ENCODE data around the gene SYT14. TPM values are rescaled to one million over a fixed set of nuclear protein-coding genes. Genes with fewer than 3 reads are reported as not detected.
"Not testable (repeated sequence)": the region's sequence is repeated elsewhere in the genome, so short reads cannot be mapped to it uniquely, and the experiment has no call there.

SYT14 gene
- total RNA-seq, 1 donor from 2014 or later, result 0.16 TPM

- no peaks in the 10 kb centered on the region for H3K9me3 Mint-ChIP-seq (ENCODE audit: unreplicated experiment)
- no peak overlapping the region for H3K4me3 Mint-ChIP-seq (ENCODE audit: unreplicated experiment)
- no peaks in the 10 kb centered on the region for H3K36me3 Mint-ChIP-seq (ENCODE audit: unreplicated experiment)
- no peaks in the 10 kb centered on the region for H3K27me3 Mint-ChIP-seq (ENCODE audit: unreplicated experiment)
- H3K4me1 Mint-ChIP-seq (ENCODE audit: unreplicated experiment), result peaks cover 9% of the 10 kb centered on the region
- TF ChIP-seq CTCF (IDR thresholded peaks at IDR 0.05), result no peak
- DNase-seq (ENCODE audit: extremely low spot score, unreplicated experiment), result no peak
- H3K27ac Mint-ChIP-seq (ENCODE audit: unreplicated experiment), result no peak overlapping the region
Observed at GRCh38 chr1:209895709-209896108, 42.3 kb upstream of the SYT14 start.

GRCh38 chr1:209896346-209896745, 41.7 kb upstream of the SYT14 start:
- Mint-ChIP-seq H3K27me3 (ENCODE audit: unreplicated experiment) (no peaks in the 10 kb centered on the region), H3K4me1 (ENCODE audit: unreplicated experiment) (peaks cover 4% of the 10 kb centered on the region), H3K36me3 (ENCODE audit: unreplicated experiment) (no peaks in the 10 kb centered on the region), H3K27ac (ENCODE audit: unreplicated experiment) (no peak overlapping the region), H3K4me3 (ENCODE audit: unreplicated experiment) (no peak overlapping the region), H3K9me3 (ENCODE audit: unreplicated experiment) (no peaks in the 10 kb centered on the region)
- TF ChIP-seq CTCF (IDR thresholded peaks at IDR 0.05), result no peak
- DNase-seq (ENCODE audit: extremely low spot score, unreplicated experiment), result no peak

DNA sequence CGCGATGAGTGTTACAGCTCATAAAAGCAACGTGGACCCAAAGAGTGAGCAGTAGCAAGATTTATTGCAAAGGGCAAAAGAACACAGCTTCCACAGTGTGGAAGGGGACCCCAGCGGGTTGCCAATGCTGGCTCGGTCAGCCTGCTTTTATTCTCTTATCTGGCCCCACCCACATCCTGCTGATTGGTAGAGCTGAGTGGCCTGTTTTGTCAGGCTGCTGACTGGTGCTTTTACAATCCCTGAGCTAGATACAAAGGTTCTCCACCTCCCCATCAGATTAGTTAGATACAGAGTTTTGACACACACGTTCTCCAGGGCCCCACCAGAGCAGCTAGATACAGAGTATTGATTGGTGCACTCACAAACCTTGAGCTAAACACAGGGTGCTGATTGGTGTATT, 39.7 kb upstream of the SYT14 start:
- H3K4me1 Mint-ChIP-seq (ENCODE audit: unreplicated experiment); H3K36me3 Mint-ChIP-seq (ENCODE audit: unreplicated experiment); DNase-seq (ENCODE audit: extremely low spot score, unreplicated experiment); H3K27me3 Mint-ChIP-seq (ENCODE audit: unreplicated experiment); H3K9me3 Mint-ChIP-seq (ENCODE audit: unreplicated experiment); H3K4me3 Mint-ChIP-seq (ENCODE audit: unreplicated experiment); H3K27ac Mint-ChIP-seq (ENCODE audit: unreplicated experiment): not testable (repeated sequence)

DNA sequence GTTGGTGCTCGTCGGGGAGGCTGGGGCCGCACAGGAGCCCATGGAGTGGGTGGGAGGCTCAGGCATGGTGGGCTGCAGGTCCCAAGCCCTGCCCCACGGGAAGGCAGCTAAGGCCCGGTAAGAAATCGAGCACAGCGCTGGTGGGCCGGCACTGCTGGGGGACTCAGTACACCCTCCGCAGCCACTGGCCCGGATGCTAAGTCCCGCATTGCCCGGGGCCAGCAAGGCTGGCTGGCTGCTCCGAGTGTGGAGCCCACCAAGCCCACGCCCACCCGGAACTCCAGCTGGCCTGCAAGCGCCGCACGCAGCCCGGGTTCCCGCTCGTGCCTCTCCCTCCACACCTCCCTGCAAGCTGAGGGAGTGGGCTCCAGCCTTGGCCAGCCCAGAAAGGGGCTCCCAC, 39.2 kb upstream of the SYT14 start:
- not testable (repeated sequence) for H3K9me3 Mint-ChIP-seq (ENCODE audit: unreplicated experiment); DNase-seq (ENCODE audit: extremely low spot score, unreplicated experiment); H3K27ac Mint-ChIP-seq (ENCODE audit: unreplicated experiment); H3K4me3 Mint-ChIP-seq (ENCODE audit: unreplicated experiment); H3K4me1 Mint-ChIP-seq (ENCODE audit: unreplicated experiment); H3K27me3 Mint-ChIP-seq (ENCODE audit: unreplicated experiment); H3K36me3 Mint-ChIP-seq (ENCODE audit: unreplicated experiment)

- Mint-ChIP-seq H3K27me3 (ENCODE audit: unreplicated experiment) (peaks cover 11% of the 10 kb centered on the region), H3K36me3 (ENCODE audit: unreplicated experiment) (no peaks in the 10 kb centered on the region), H3K4me3 (ENCODE audit: unreplicated experiment) (no peak overlapping the region), H3K27ac (ENCODE audit: unreplicated experiment) (no peak overlapping the region), H3K9me3 (ENCODE audit: unreplicated experiment) (no peaks in the 10 kb centered on the region), H3K4me1 (ENCODE audit: unreplicated experiment) (peaks cover 4% of the 10 kb centered on the region)
- DNase-seq (ENCODE audit: extremely low spot score, unreplicated experiment), result no peak
- TF ChIP-seq CTCF (IDR thresholded peaks at IDR 0.05), result no peak
Observed at GRCh38 chr1:209899948-209900347, 38.1 kb upstream of the SYT14 start.

- H3K36me3 Mint-ChIP-seq (ENCODE audit: unreplicated experiment), result no peaks in the 10 kb centered on the region
- no peak for DNase-seq (ENCODE audit: extremely low spot score, unreplicated experiment)
- peaks cover under 1% of the 10 kb centered on the region for H3K4me1 Mint-ChIP-seq (ENCODE audit: unreplicated experiment)
- TF ChIP-seq CTCF (IDR thresholded peaks at IDR 0.05), result no peak
- H3K4me3 Mint-ChIP-seq (ENCODE audit: unreplicated experiment), result no peak overlapping the region
- H3K9me3 Mint-ChIP-seq (ENCODE audit: unreplicated experiment), result no peaks in the 10 kb centered on the region
- no peak overlapping the region for H3K27ac Mint-ChIP-seq (ENCODE audit: unreplicated experiment)
- peaks cover 16% of the 10 kb centered on the region for H3K27me3 Mint-ChIP-seq (ENCODE audit: unreplicated experiment)
Observed at GRCh38 chr1:209900734-209901133, 37.3 kb upstream of the SYT14 start.

Measured in osteocyte (in vitro differentiated cells).